HL-60 (cell line): ENCODE measurements around the gene KRTAP5-4.
"Not testable (repeated sequence)": the region's sequence is repeated elsewhere in the genome, so short reads cannot be mapped to it uniquely, and the experiment has no call there.

ENCODE experiments used
- GABPA ChIP-seq: IDR thresholded peaks from 2 replicates; pipeline ENCODE4 v1.6.1; 2012; ENCODE audit warnings: low read depth
- POLR2AphosphoS5 ChIP-seq: IDR thresholded peaks from 2 replicates; pipeline ENCODE4 v1.6.1; 2012; ENCODE audit warnings: low read depth
- REST ChIP-seq: IDR thresholded peaks from 2 replicates; pipeline ENCODE4 v1.6.1; 2012; ENCODE audit warnings: low read depth; ENCODE audit not compliant: insufficient replicate concordance
- TF ChIP-seq, protein P1 (sequence below): IDR thresholded peaks from one replicate; pipeline ENCODE4 v1.5.1; 2011; ENCODE audit warnings: low read length, control low read depth, inconsistent platforms; ENCODE audit not compliant: insufficient read depth

DNA sequence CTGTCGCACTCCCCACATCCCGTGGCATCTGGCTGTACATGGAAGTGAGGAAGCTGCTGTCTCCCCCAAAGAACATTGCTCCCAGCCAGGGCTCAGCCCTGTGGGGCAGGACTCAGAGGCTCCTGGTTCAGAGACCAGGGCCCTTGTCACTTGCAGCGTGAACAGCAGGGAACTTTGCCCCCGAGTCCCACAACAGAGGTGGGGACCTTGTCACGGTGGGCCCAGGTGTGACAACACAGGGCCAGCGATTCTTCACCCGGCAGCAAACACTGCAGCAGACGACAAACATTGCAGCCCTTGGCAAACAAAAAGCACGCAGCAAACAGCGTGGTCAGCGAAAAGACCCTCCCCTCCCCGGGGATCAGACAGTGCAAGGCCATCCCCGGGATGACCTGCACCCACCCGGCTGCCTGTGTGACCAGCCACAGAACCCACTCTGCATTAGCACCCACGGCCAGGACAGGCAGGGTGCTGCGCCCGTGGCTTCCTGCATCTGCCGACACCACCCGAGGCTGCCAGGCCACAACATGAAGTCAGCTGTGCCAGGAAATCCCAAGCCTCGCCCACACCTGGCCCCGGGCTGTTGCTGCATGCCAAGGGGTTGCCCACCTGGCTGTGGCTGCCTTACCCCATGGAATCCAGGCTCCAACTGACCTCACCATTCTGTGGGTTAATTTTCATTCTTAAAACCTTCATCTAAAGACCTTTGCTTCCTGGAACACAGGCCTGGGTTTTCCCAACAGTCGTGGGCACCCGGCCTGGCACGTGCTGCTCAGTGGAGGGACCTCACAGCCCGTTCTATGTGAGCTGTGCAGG is 39.7 kb upstream of the KRTAP5-4 start:
- not testable (repeated sequence) for TF ChIP-seq POLR2AphosphoS5, REST, GABPA
- TF ChIP-seq, protein P1, sequence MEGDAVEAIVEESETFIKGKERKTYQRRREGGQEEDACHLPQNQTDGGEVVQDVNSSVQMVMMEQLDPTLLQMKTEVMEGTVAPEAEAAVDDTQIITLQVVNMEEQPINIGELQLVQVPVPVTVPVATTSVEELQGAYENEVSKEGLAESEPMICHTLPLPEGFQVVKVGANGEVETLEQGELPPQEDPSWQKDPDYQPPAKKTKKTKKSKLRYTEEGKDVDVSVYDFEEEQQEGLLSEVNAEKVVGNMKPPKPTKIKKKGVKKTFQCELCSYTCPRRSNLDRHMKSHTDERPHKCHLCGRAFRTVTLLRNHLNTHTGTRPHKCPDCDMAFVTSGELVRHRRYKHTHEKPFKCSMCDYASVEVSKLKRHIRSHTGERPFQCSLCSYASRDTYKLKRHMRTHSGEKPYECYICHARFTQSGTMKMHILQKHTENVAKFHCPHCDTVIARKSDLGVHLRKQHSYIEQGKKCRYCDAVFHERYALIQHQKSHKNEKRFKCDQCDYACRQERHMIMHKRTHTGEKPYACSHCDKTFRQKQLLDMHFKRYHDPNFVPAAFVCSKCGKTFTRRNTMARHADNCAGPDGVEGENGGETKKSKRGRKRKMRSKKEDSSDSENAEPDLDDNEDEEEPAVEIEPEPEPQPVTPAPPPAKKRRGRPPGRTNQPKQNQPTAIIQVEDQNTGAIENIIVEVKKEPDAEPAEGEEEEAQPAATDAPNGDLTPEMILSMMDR: not testable (repeated sequence)
